ENCODE measurements around the gene ITGB6. TPM values are rescaled to one million over a fixed set of nuclear protein-coding genes. Genes with fewer than 3 reads are reported as not detected.

The ITGB6 gene
- total RNA-seq, 1 donor from 2014 or later: 50.4 TPM

DNA sequence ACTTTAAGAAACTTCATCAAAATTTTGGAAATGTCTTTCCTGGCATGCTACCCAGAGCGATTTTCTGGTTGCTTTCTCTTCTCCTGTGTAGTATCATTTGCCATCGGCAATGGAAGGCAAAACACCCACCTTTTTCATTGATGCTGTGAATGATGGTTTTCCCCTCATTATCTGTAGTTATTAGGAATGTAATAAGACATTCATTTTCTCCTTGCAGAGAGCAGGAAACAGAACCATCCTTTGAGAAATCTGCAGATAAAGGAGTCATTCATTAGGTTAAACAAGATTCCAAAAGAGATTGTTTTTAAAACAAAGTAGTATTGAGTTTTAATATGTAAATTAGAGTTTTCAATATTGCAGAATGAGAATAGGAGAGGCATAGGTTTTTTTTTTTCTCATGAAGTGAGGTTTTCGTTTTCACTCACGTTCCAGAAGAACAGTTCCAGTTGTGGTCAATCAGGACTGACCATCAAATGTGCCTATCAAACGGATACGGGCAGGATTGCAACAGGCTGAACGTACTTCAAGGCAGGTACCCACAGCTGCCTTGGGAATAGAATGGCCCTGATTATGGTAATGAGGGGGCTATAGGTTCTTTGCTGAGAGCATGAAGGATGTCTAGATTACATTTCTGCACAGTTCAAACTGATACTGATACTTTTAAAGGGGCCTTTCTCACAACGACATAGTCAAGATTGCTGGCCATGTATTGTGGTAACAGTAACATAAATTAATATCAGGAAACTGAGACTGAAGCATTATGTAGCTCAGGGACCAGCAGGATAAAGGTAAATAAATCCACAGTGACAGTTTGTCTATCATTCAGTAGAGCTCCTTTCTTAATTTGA is 87.9 kb downstream of the ITGB6 start:
- DNase-seq (ENCODE audit: low read depth): no peak
- no peak overlapping the region for H3K4me3 ChIP-seq (ENCODE audit: low read depth, low read length)
- TF ChIP-seq, protein P1, sequence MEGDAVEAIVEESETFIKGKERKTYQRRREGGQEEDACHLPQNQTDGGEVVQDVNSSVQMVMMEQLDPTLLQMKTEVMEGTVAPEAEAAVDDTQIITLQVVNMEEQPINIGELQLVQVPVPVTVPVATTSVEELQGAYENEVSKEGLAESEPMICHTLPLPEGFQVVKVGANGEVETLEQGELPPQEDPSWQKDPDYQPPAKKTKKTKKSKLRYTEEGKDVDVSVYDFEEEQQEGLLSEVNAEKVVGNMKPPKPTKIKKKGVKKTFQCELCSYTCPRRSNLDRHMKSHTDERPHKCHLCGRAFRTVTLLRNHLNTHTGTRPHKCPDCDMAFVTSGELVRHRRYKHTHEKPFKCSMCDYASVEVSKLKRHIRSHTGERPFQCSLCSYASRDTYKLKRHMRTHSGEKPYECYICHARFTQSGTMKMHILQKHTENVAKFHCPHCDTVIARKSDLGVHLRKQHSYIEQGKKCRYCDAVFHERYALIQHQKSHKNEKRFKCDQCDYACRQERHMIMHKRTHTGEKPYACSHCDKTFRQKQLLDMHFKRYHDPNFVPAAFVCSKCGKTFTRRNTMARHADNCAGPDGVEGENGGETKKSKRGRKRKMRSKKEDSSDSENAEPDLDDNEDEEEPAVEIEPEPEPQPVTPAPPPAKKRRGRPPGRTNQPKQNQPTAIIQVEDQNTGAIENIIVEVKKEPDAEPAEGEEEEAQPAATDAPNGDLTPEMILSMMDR (conservative IDR thresholded peaks at IDR 0.05; ENCODE audit: low read depth, low read length): no peak

DNA sequence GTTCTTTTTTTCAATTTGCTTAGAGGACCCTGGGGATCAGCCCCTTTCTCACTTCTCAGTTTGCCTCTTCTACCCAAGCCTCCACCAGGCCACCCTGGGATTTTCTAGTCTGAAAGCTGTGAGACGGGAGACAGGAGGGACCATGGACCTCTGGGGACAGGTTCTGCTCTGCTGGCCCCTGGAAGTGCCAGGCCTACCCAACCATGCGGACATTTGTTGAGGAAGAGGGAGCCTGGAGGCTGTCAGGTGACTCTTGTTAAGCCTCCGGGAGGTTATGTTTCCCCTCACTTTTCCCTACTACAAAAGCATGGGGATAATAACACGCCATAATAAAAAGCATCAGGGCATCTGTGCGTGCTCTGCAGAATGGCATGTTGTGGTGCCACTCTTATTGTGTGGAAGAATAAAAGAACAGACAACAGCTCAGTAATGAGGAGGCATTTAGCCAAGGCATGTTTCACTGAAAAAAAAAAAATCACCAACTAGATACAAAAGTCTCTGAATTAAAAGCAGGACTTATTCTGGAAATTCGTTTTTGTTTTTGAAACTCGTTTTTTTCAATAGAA is 89.3 kb downstream of the ITGB6 start:
- TF ChIP-seq, protein P1 (conservative IDR thresholded peaks at IDR 0.05; ENCODE audit: low read depth, low read length): no peak
- no peak for DNase-seq (ENCODE audit: low read depth)
- H3K4me3 ChIP-seq (ENCODE audit: low read depth, low read length): no peak overlapping the region

DNA sequence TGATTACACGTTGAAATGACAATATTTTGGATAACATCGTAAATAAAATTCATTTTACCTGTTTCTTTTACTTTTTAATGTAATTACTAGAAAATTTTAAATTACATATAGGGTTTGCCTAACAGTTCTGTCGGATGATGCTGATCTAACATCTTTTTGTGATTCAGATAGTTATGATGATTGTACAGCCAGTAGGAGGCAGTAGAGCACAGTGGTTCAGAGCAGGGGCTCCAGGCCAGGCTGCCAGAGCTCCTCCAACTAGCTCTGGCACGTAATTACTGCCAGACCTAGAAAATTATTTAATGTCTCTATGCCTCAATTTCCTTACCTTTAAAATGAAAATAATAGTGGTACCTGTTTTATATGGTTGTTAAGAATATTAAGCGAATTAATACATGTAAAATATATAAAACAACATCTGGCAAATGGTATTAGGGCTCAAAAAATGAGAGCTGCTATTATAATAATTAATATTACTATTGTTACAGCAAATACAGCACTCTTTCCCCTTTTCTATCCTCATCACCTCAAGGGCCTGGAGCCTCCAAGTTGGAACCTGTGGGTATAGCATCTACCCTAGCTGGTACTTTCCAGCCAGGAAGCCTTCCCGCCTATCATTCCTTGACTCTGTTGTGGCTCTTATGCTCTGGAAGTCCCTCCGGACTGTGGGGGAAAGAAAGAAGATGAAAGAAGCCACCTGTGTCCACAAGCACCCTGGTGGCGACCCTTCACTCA is 90.0 kb downstream of the ITGB6 start:
- peak; percentile 27 for DNase-seq (ENCODE audit: low read depth)

DNA sequence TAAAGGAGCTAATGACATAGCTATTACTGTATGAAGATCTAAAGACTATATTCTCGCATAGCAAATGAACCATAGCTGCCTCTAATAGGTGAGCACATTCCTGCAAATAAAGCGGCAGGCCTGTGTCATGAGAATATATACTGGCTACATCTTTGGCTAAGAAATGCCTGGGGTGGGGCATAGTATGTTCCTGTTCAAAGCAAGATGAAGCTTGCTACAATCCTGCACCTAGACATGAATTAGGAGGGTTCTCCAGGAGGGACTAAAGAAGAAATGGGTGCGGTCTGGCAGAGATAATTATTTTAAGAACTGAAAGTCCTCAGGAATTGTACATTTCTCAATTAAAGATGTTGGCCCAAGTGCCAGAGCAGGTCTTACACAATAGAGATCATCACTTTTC is 90.8 kb downstream of the ITGB6 start:
- no peak overlapping the region for H3K4me3 ChIP-seq (ENCODE audit: low read depth, low read length)

More for the DNA sequence above, 90.0 kb downstream of the ITGB6 start:
- TF ChIP-seq, protein P1 (conservative IDR thresholded peaks at IDR 0.05; ENCODE audit: low read depth, low read length): peak; percentile 85
- no peak overlapping the region for H3K4me3 ChIP-seq (ENCODE audit: low read depth, low read length)

DNA sequence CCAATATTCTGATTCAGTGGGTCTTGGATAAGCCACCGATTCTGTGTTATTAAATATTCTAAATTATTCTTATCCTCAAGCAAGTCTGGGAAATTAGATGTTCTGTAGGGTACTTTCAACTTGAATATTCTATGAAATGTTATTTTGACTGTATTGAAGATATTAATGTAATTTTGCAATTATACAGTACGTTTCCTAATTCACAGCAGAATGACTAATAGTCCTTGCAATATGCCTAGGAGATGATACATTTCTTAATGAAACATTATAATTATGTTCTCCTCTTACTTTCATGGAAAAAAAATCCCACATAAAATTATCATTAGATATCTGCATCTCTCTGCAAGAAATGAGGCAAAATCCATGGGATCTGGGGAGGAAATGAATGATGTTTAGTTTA is 91.4 kb downstream of the ITGB6 start:
- TF ChIP-seq, protein P1 (conservative IDR thresholded peaks at IDR 0.05; ENCODE audit: low read depth, low read length): no peak
- H3K4me3 ChIP-seq (ENCODE audit: low read depth, low read length): no peak overlapping the region
- no peak for DNase-seq (ENCODE audit: low read depth)

More for the DNA sequence above, 90.8 kb downstream of the ITGB6 start:
- TF ChIP-seq, protein P1 (conservative IDR thresholded peaks at IDR 0.05; ENCODE audit: low read depth, low read length): no peak
- no peak for DNase-seq (ENCODE audit: low read depth)

DNA sequence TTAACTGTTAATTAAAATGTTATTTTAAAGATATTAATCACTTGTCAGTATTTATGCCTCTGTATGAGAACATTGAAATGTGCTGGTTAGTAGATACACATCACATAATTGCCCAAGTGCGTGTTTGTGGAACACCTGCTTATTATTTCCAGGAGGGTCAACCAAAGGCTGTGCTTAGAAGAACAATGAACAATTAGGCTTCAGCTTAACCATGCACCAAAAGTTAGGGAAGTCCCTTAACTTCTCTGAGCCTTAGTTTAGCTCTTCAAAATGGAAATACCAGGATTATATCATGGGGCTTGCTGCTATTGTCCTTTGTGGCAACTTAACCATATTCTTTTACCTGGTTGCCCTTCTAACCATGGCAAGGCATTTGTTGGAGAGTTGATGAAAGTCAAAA is 94.7 kb downstream of the ITGB6 start:
- H3K4me3 ChIP-seq (ENCODE audit: low read depth, low read length): no peak overlapping the region
- no peak for DNase-seq (ENCODE audit: low read depth)
- TF ChIP-seq, protein P1 (conservative IDR thresholded peaks at IDR 0.05; ENCODE audit: low read depth, low read length): no peak

All from epithelial cell of proximal tubule (primary cell).